ENCODE data around the gene CANT1. TPM values are rescaled to one million over a fixed set of nuclear protein-coding genes. Genes with fewer than 3 reads are reported as not detected.

CANT1 gene
- polyA plus RNA-seq, 2 donors: 24.1 to 24.5 TPM

GRCh38 chr17:79028496-79029326 is 19.1 kb upstream of the CANT1 start:
- 68 to 74% methylated on average over 17 of the region's 17 CpGs for whole genome bisulfite sequencing, 2 donors
- no peak overlapping the region for H3K4me3 ChIP-seq (ENCODE audit: low read depth in 1 of 2, low read length in 2 of 2)
- H3K4me1 ChIP-seq (ENCODE audit: control insufficient read depth in 2 of 2, insufficient read depth in 2 of 2, low read length in 1 of 2): peaks cover 10 to 26% of the 10 kb centered on the region in 2 donors
- no peaks in the 10 kb centered on the region for H3K27me3 ChIP-seq (ENCODE audit: control insufficient read depth in 1 of 2, insufficient read depth in 2 of 2, low read length in 2 of 2)
- no peaks in the 10 kb centered on the region for H3K36me3 ChIP-seq (ENCODE audit: control insufficient read depth in 2 of 2, insufficient read depth in 2 of 2, low read length in 1 of 2)
- no peak overlapping the region for H3K27ac ChIP-seq (ENCODE audit: low read depth in 2 of 2, low read length in 1 of 2)
- H3K9me3 ChIP-seq (ENCODE audit: control insufficient read depth in 2 of 2, insufficient read depth in 1 of 2, low read depth in 1 of 2, low read length in 1 of 2): no peaks in the 10 kb centered on the region

- Histone ChIP-seq H3K27me3 (ENCODE audit: control insufficient read depth in 1 of 2, insufficient read depth in 2 of 2, low read length in 2 of 2) (no peaks in the 10 kb centered on the region), H3K9me3 (ENCODE audit: control insufficient read depth in 2 of 2, insufficient read depth in 1 of 2, low read depth in 1 of 2, low read length in 1 of 2) (no peaks in the 10 kb centered on the region), H3K4me1 (ENCODE audit: control insufficient read depth in 2 of 2, insufficient read depth in 2 of 2, low read length in 1 of 2) (peaks cover 10 to 22% of the 10 kb centered on the region in 2 donors), H3K36me3 (ENCODE audit: control insufficient read depth in 2 of 2, insufficient read depth in 2 of 2, low read length in 1 of 2) (no peaks in the 10 kb centered on the region), H3K27ac (ENCODE audit: low read depth in 2 of 2, low read length in 1 of 2) (peak overlapping the region in 1 of 2 donors; percentile 43), H3K4me3 (ENCODE audit: low read depth in 1 of 2, low read length in 2 of 2) (no peak overlapping the region)
- WGBS, 2 donors: 19 to 22% methylated on average over 16 of the region's 16 CpGs
Measured at GRCh38 chr17:79027925-79028491, 18.4 kb upstream of the CANT1 start.

- H3K27me3 ChIP-seq (ENCODE audit: control insufficient read depth in 1 of 2, insufficient read depth in 2 of 2, low read length in 2 of 2): no peaks in the 10 kb centered on the region
- 23 to 26% methylated on average over 10 of the region's 10 CpGs for WGBS, 2 donors
- H3K9me3 ChIP-seq (ENCODE audit: control insufficient read depth in 2 of 2, insufficient read depth in 1 of 2, low read depth in 1 of 2, low read length in 1 of 2): no peaks in the 10 kb centered on the region
- no peaks in the 10 kb centered on the region for H3K36me3 ChIP-seq (ENCODE audit: control insufficient read depth in 2 of 2, insufficient read depth in 2 of 2, low read length in 1 of 2)
- H3K4me1 ChIP-seq (ENCODE audit: control insufficient read depth in 2 of 2, insufficient read depth in 2 of 2, low read length in 1 of 2): peaks cover 10 to 22% of the 10 kb centered on the region in 2 donors
- no peak overlapping the region for H3K4me3 ChIP-seq (ENCODE audit: low read depth in 1 of 2, low read length in 2 of 2)
- H3K27ac ChIP-seq (ENCODE audit: low read depth in 2 of 2, low read length in 1 of 2): peak overlapping the region; percentile 43 to 48
Measured at GRCh38 chr17:79027274-79027924, 17.8 kb upstream of the CANT1 start.

- no peak overlapping the region for H3K4me3 ChIP-seq (ENCODE audit: low read depth in 1 of 2, low read length in 2 of 2)
Measured at GRCh38 chr17:79026376-79027273, 17.1 kb upstream of the CANT1 start.

GRCh38 chr17:79024901-79025737 is 15.6 kb upstream of the CANT1 start:
- no peaks in the 10 kb centered on the region for H3K27me3 ChIP-seq (ENCODE audit: control insufficient read depth in 1 of 2, insufficient read depth in 2 of 2, low read length in 2 of 2)
- H3K4me1 ChIP-seq (ENCODE audit: control insufficient read depth in 2 of 2, insufficient read depth in 2 of 2, low read length in 1 of 2): peaks cover 10 to 24% of the 10 kb centered on the region in 2 donors
- H3K9me3 ChIP-seq (ENCODE audit: control insufficient read depth in 2 of 2, insufficient read depth in 1 of 2, low read depth in 1 of 2, low read length in 1 of 2): no peaks in the 10 kb centered on the region
- peak overlapping the region in 1 of 2 donors; percentile 14 for H3K27ac ChIP-seq (ENCODE audit: low read depth in 2 of 2, low read length in 1 of 2)
- H3K4me3 ChIP-seq (ENCODE audit: low read depth in 1 of 2, low read length in 2 of 2): peak overlapping the region; percentile 37 to 53
- H3K36me3 ChIP-seq (ENCODE audit: control insufficient read depth in 2 of 2, insufficient read depth in 2 of 2, low read length in 1 of 2): no peaks in the 10 kb centered on the region
- WGBS, 2 donors: 38 to 57% methylated on average over 31 of the region's 31 CpGs

More at GRCh38 chr17:79026376-79027273, 17.1 kb upstream of the CANT1 start:
- whole genome bisulfite sequencing, 2 donors: 41 to 50% methylated on average over 16 of the region's 16 CpGs
- Histone ChIP-seq H3K36me3 (ENCODE audit: control insufficient read depth in 2 of 2, insufficient read depth in 2 of 2, low read length in 1 of 2) (no peaks in the 10 kb centered on the region), H3K27me3 (ENCODE audit: control insufficient read depth in 1 of 2, insufficient read depth in 2 of 2, low read length in 2 of 2) (no peaks in the 10 kb centered on the region), H3K4me1 (ENCODE audit: control insufficient read depth in 2 of 2, insufficient read depth in 2 of 2, low read length in 1 of 2) (peaks cover 10 to 22% of the 10 kb centered on the region in 2 donors), H3K9me3 (ENCODE audit: control insufficient read depth in 2 of 2, insufficient read depth in 1 of 2, low read depth in 1 of 2, low read length in 1 of 2) (no peaks in the 10 kb centered on the region), H3K27ac (ENCODE audit: low read depth in 2 of 2, low read length in 1 of 2) (peak overlapping the region; percentile 43 to 48)

GRCh38 chr17:79023886-79024771 is 14.6 kb upstream of the CANT1 start, which contains the start of gene C1QTNF1:
Gene C1QTNF1 (plus strand): TSS chr17:79024169. CDS start chr17:79043969, 19,800 bp downstream.
- Histone ChIP-seq H3K27ac (ENCODE audit: low read depth in 2 of 2, low read length in 1 of 2) (peak within 1 kb of the TSS; percentile 14 to 51), H3K4me3 (ENCODE audit: low read depth in 1 of 2, low read length in 2 of 2) (peak within 1 kb of the TSS; percentile 37 to 53), H3K27me3 (ENCODE audit: control insufficient read depth in 1 of 2, insufficient read depth in 2 of 2, low read length in 2 of 2) (no peaks in the 10 kb centered on the region), H3K4me1 (ENCODE audit: control insufficient read depth in 2 of 2, insufficient read depth in 2 of 2, low read length in 1 of 2) (peaks cover 10 to 24% of the 10 kb centered on the region in 2 donors), H3K36me3 (ENCODE audit: control insufficient read depth in 2 of 2, insufficient read depth in 2 of 2, low read length in 1 of 2) (no peaks in the 10 kb centered on the region), H3K9me3 (ENCODE audit: control insufficient read depth in 2 of 2, insufficient read depth in 1 of 2, low read depth in 1 of 2, low read length in 1 of 2) (no peaks in the 10 kb centered on the region)
- WGBS, 2 donors: 1 to 2% methylated on average over 75 to 77 of the region's 77 CpGs

GRCh38 chr17:79023180-79023705 is 13.7 kb upstream of the CANT1 start:
- no peaks in the 10 kb centered on the region for H3K27me3 ChIP-seq (ENCODE audit: control insufficient read depth in 1 of 2, insufficient read depth in 2 of 2, low read length in 2 of 2)
- H3K9me3 ChIP-seq (ENCODE audit: control insufficient read depth in 2 of 2, insufficient read depth in 1 of 2, low read depth in 1 of 2, low read length in 1 of 2): no peaks in the 10 kb centered on the region
- no peak overlapping the region for H3K27ac ChIP-seq (ENCODE audit: low read depth in 2 of 2, low read length in 1 of 2)
- no peaks in the 10 kb centered on the region for H3K36me3 ChIP-seq (ENCODE audit: control insufficient read depth in 2 of 2, insufficient read depth in 2 of 2, low read length in 1 of 2)
- 88% methylated on average over 12 of the region's 12 CpGs for WGBS, 2 donors
- no peak overlapping the region for H3K4me3 ChIP-seq (ENCODE audit: low read depth in 1 of 2, low read length in 2 of 2)
- peaks cover 10 to 23% of the 10 kb centered on the region in 2 donors for H3K4me1 ChIP-seq (ENCODE audit: control insufficient read depth in 2 of 2, insufficient read depth in 2 of 2, low read length in 1 of 2)
